Common myeloid progenitor, CD34-positive (primary cell): ENCODE results near the gene TMC5.
"Not testable (repeated sequence)": the region's sequence is repeated elsewhere in the genome, so short reads cannot be mapped to it uniquely, and the experiment has no call there.

ENCODE experiments used
- CTCF ChIA-PET: fragments of 350-600 bp; sonication (Branson Sonifier 250); formaldehyde crosslinking; loops from one replicate; lab custom pipeline; 2021; ENCODE audit warnings: antibody characterized with exemption; lab: Charles Lee
- POLR2A ChIA-PET: fragments of 350-600 bp; sonication (Branson Sonifier 250); formaldehyde crosslinking; loops from one replicate; lab custom pipeline; 2021; ENCODE audit warnings: antibody characterized with exemption; lab: Charles Lee
- DNase-seq, 3 donors: peaks; one replicate each; pipeline versions ENCODE4 v3.0.0 to v3.0.0-alpha.2; 2013
- H3K27ac ChIP-seq, 2 experiments: 1 replicate in 1 of 2; 2 replicates in 1 of 2; pipeline ENCODE4 v1.7.0; 2013; ENCODE audit warnings: inconsistent platforms in 2 of 2, low read length in 2 of 2, mild to moderate bottlenecking in 2 of 2, low read depth in 1 of 2, moderate library complexity in 1 of 2; ENCODE audit not compliant: severe bottlenecking in 2 of 2, insufficient read depth in 1 of 2, poor library complexity in 1 of 2
- H3K27me3 ChIP-seq, 5 experiments: replicated peaks in 2 of 5; 1 replicate in 3 of 5; 2 replicates in 2 of 5; pipeline versions ENCODE4 v1.6.1 to v1.7.0; 2013; ENCODE audit warnings: low read length in 4 of 5, mild to moderate bottlenecking in 2 of 5, moderate library complexity in 2 of 5, inconsistent platforms in 1 of 5; ENCODE audit not compliant: insufficient read depth in 5 of 5, control insufficient read depth in 4 of 5
- H3K36me3 ChIP-seq, 4 experiments: 1 replicate in 2 of 4; 2 replicates in 2 of 4; pipeline versions ENCODE4 v1.6.1 to v1.7.0; 2013; ENCODE audit warnings: low read length in 3 of 4, control low read depth in 1 of 4, mild to moderate bottlenecking in 1 of 4; ENCODE audit not compliant: control insufficient read depth in 4 of 4, insufficient read depth in 4 of 4
- H3K4me1 ChIP-seq, 4 experiments: 1 replicate in 3 of 4; 2 replicates in 1 of 4; pipeline versions ENCODE4 v1.6.1 to v1.7.1; 2013; ENCODE audit warnings: low read length in 3 of 4, mild to moderate bottlenecking in 3 of 4, control low read depth in 1 of 4, inconsistent platforms in 1 of 4, moderate library complexity in 1 of 4; ENCODE audit not compliant: control insufficient read depth in 4 of 4, insufficient read depth in 4 of 4; ENCODE audit errors: control extremely low read depth in 1 of 4
- H3K4me3 ChIP-seq, 7 experiments: 1 replicate in 4 of 7; 2 replicates in 3 of 7; pipeline versions ENCODE4 v1.5.1 to v1.7.0; 2013; ENCODE audit warnings: mild to moderate bottlenecking in 7 of 7, low read length in 6 of 7, moderate library complexity in 6 of 7, inconsistent platforms in 2 of 7, low read depth in 2 of 7, control low read depth in 1 of 7; ENCODE audit not compliant: insufficient read depth in 4 of 7, control insufficient read depth in 1 of 7; ENCODE audit errors: extremely low read depth in 1 of 7
- H3K9me3 ChIP-seq, 5 experiments: 1 replicate in 4 of 5; 2 replicates in 1 of 5; pipeline versions ENCODE4 v1.6.1 to v1.7.1; 2013; ENCODE audit warnings: low read length in 4 of 5, mild to moderate bottlenecking in 2 of 5, inconsistent platforms in 1 of 5, low read depth in 1 of 5, moderate library complexity in 1 of 5; ENCODE audit not compliant: control insufficient read depth in 4 of 5, insufficient read depth in 2 of 5; ENCODE audit errors: control extremely low read depth in 1 of 5
- WGBS: methylation state at CpG from one replicate; pipeline ENCODE4 v1.1.5; 2013; ENCODE audit not compliant: insufficient coverage; 5-methylcytosine and 5-hydroxymethylcytosine counted together

Gene TMC5

GRCh38 chr16:19389246-19389645, 28.4 kb upstream of the TMC5 start:
- 3% methylated on average over 4 of the region's 5 CpGs for WGBS
- H3K9me3 ChIP-seq, result peaks cover 0 to 7% (median 6%) of the 10 kb centered on the region in 5 experiments
- H3K36me3 ChIP-seq, result no peaks in the 10 kb centered on the region
- CTCF ChIA-PET, result interaction anchor here (1.0 to 6.1 kb wide), 5 partner anchors 9 to 272 kb away, joined by 3 to 66 read pairs (median 3); no protein-coding TSS in a partner anchor
- DNase-seq, result peak; percentile 53 to 65 (median 65)
- POLR2A ChIA-PET, result interaction anchor here (0.6 kb wide), 1 partner anchor 1347 kb away, joined by 5 read pairs; no protein-coding TSS in a partner anchor
- no peak overlapping the region for H3K4me3 ChIP-seq
- no peak overlapping the region for H3K27ac ChIP-seq
- no peaks in the 10 kb centered on the region for H3K4me1 ChIP-seq
- peaks cover 0 to 29% (median 6%) of the 10 kb centered on the region in 5 experiments for H3K27me3 ChIP-seq

GRCh38 chr16:19391185-19391776, 26.4 kb upstream of the TMC5 start:
- WGBS, result 100% methylated on average over 2 of the region's 6 CpGs
- H3K4me1 ChIP-seq, H3K4me3 ChIP-seq, H3K9me3 ChIP-seq, POLR2A ChIA-PET, H3K36me3 ChIP-seq, DNase-seq, H3K27ac ChIP-seq: not testable (repeated sequence)
- CTCF ChIA-PET, result interaction anchor here (6.1 kb wide), 1 partner anchor 111 kb away, joined by 66 read pairs; no protein-coding TSS in a partner anchor
- peaks cover 0 to 15% (median 6%) of the 10 kb centered on the region in 5 experiments for H3K27me3 ChIP-seq

- CTCF ChIA-PET, result interaction anchor here (0.6 to 6.1 kb wide), 2 partner anchors 110 to 116 kb away, joined by 3 to 66 read pairs; no protein-coding TSS in a partner anchor
- DNase-seq, result no peak
- POLR2A ChIA-PET, result no interaction called here
- Histone ChIP-seq H3K4me1 (peaks cover 0 to 3% (median 0%) of the 10 kb centered on the region in 4 experiments), H3K4me3 (no peak overlapping the region), H3K27ac (no peak overlapping the region), H3K9me3 (peaks cover 0 to 2% (median 1%) of the 10 kb centered on the region in 5 experiments), H3K36me3 (no peaks in the 10 kb centered on the region), H3K27me3 (peaks cover 0 to 9% (median 6%) of the 10 kb centered on the region in 5 experiments)
- 100% methylated on average over 2 of the region's 2 CpGs for WGBS
Observed at GRCh38 chr16:19392352-19392751, 25.3 kb upstream of the TMC5 start.

- CTCF ChIA-PET, result no interaction called here
- WGBS, result 91% methylated on average over 9 of the region's 13 CpGs
- H3K9me3 ChIP-seq, result no peaks in the 10 kb centered on the region
- H3K4me3 ChIP-seq, result no peak overlapping the region
- H3K27ac ChIP-seq, result no peak overlapping the region
- no peaks in the 10 kb centered on the region for H3K36me3 ChIP-seq
- DNase-seq, result no peak
- POLR2A ChIA-PET, result no interaction called here
- peaks cover 0 to 3% (median 0%) of the 10 kb centered on the region in 4 experiments for H3K4me1 ChIP-seq
- H3K27me3 ChIP-seq, result peaks cover 0 to 8% (median 3%) of the 10 kb centered on the region in 5 experiments
Observed at GRCh38 chr16:19393226-19394111, 24.2 kb upstream of the TMC5 start.

- POLR2A ChIA-PET, H3K36me3 ChIP-seq, H3K9me3 ChIP-seq, H3K4me1 ChIP-seq, DNase-seq, H3K27ac ChIP-seq, H3K27me3 ChIP-seq, CTCF ChIA-PET, H3K4me3 ChIP-seq: not testable (repeated sequence)
- WGBS, result no CpG with 5 or more reads among the region's 4 CpGs
Observed at GRCh38 chr16:19395646-19396267, 21.9 kb upstream of the TMC5 start.

GRCh38 chr16:19396555-19397011, 21.1 kb upstream of the TMC5 start:
- no peak overlapping the region for H3K4me3 ChIP-seq
- H3K36me3 ChIP-seq, result no peaks in the 10 kb centered on the region
- no peak overlapping the region for H3K27ac ChIP-seq
- H3K27me3 ChIP-seq, result peaks cover 0 to 4% (median 0%) of the 10 kb centered on the region in 5 experiments
- peaks cover 0 to 11% (median 7%) of the 10 kb centered on the region in 5 experiments for H3K9me3 ChIP-seq
- ChIA-PET POLR2A (no interaction called here), CTCF (no interaction called here)
- whole genome bisulfite sequencing, result 10% methylated on average over 8 of the region's 9 CpGs
- peaks cover 0 to 3% (median 0%) of the 10 kb centered on the region in 4 experiments for H3K4me1 ChIP-seq
- DNase-seq, result peak; percentile 19 to 70 (median 61)
